Suprapubic skin (tissue), 4 donors: ENCODE results near the gene SLC26A9. TPM values are rescaled to one million over a fixed set of nuclear protein-coding genes. Genes with fewer than 3 reads are reported as not detected.
"Not testable (repeated sequence)": the region's sequence is repeated elsewhere in the genome, so short reads cannot be mapped to it uniquely, and the experiment has no call there.

Source experiments
- DNase-seq, 2 donors: peaks; one replicate each; pipeline ENCODE4 v3.0.0-alpha.2; 2019; ENCODE audit warnings: low spot score in 2 of 2
- H3K27ac ChIP-seq: fragments of 200-600 bp; sonication (generic); one replicate; pipeline ENCODE4 v1.5.1; 2019
- H3K27me3 ChIP-seq: fragments of 200-600 bp; sonication (generic); one replicate; pipeline ENCODE4 v1.5.1; 2019
- H3K36me3 ChIP-seq: fragments of 200-600 bp; sonication (generic); one replicate; pipeline ENCODE4 v1.5.1; 2019
- H3K4me1 ChIP-seq: fragments of 200-600 bp; sonication (generic); one replicate; pipeline ENCODE4 v1.5.1; 2019
- H3K4me3 ChIP-seq: fragments of 200-600 bp; sonication (generic); one replicate; pipeline ENCODE4 v1.5.1; 2019; ENCODE audit warnings: mild to moderate bottlenecking
- H3K9me3 ChIP-seq: fragments of 200-600 bp; sonication (generic); one replicate; pipeline ENCODE4 v1.5.1; 2019
- EP300 ChIP-seq: sonication (generic); formaldehyde crosslinking; IDR thresholded peaks from one replicate; pipeline ENCODE4 v1.6.1; 2017; ENCODE audit warnings: antibody characterized with exemption
- POLR2A ChIP-seq, 2 donors: fragments of 450-650 bp; IDR thresholded peaks; one replicate each; pipeline ENCODE4 v1.6.1; 2017; ENCODE audit warnings: antibody characterized with exemption in 2 of 2, mild to moderate bottlenecking in 2 of 2, moderate library complexity in 2 of 2
- POLR2AphosphoS5 ChIP-seq, 3 donors: sonication (generic); formaldehyde crosslinking; IDR thresholded peaks; one replicate each; pipeline ENCODE4 v1.6.1; 2017; ENCODE audit warnings: antibody characterized with exemption in 3 of 3
- WGBS: methylation state at CpG from one replicate; pipeline ENCODE4 v1.1.5; 2018; 5-methylcytosine and 5-hydroxymethylcytosine counted together
- total RNA-seq, 4 donors: library from RNA; depleted of rRNA; stranded (reverse); fragments of >200 nt; gene quantifications; one replicate each; pipeline ENCODE4 v1.1.0, GENCODE V29; 2016
- TF ChIP-seq, protein P1 (sequence below), 2 donors: fragments of 200-600 bp in 1 of 2; fragments of 450-650 bp in 1 of 2; sonication (generic) in 1 of 2; IDR thresholded peaks; one replicate each; pipeline ENCODE4 v1.5.1; 2016 to 2019; ENCODE audit warnings: antibody characterized with exemption in 2 of 2, mild to moderate bottlenecking in 1 of 2, moderate library complexity in 1 of 2

The SLC26A9 gene
- total RNA-seq, 4 donors from 2014 or later, result 5.7 to 7.2 (median 6.6) TPM

DNA sequence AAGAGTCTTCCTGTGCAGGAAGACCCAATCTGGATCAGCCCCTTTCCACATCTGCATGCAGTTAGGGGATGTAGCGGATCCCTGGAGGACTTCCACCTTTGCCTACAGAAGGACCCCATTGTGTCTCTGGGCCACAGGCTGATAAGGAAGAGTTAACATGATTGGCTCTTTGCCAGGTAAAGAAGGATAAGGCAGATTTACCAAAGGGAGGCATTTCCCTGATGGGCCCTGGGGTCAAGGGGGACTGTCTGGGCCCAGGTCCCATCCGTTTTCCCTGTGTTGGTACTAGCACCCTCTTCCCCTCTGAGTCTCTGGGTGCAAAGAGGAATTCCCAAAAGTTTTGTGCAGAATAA is 29.1 kb downstream of the SLC26A9 start:
- 63% methylated on average over 2 of the region's 2 CpGs for WGBS
- DNase-seq, result no peak
- H3K36me3 ChIP-seq, result no peaks in the 10 kb centered on the region
- TF ChIP-seq, protein P1, sequence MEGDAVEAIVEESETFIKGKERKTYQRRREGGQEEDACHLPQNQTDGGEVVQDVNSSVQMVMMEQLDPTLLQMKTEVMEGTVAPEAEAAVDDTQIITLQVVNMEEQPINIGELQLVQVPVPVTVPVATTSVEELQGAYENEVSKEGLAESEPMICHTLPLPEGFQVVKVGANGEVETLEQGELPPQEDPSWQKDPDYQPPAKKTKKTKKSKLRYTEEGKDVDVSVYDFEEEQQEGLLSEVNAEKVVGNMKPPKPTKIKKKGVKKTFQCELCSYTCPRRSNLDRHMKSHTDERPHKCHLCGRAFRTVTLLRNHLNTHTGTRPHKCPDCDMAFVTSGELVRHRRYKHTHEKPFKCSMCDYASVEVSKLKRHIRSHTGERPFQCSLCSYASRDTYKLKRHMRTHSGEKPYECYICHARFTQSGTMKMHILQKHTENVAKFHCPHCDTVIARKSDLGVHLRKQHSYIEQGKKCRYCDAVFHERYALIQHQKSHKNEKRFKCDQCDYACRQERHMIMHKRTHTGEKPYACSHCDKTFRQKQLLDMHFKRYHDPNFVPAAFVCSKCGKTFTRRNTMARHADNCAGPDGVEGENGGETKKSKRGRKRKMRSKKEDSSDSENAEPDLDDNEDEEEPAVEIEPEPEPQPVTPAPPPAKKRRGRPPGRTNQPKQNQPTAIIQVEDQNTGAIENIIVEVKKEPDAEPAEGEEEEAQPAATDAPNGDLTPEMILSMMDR (IDR thresholded peaks at IDR 0.05), result no peak
- TF ChIP-seq POLR2AphosphoS5 (IDR thresholded peaks at IDR 0.05), result no peak
- no peak for TF ChIP-seq EP300
- TF ChIP-seq POLR2A (IDR thresholded peaks at IDR 0.05), result no peak
- no peaks in the 10 kb centered on the region for H3K9me3 ChIP-seq
- H3K4me1 ChIP-seq, result no peaks in the 10 kb centered on the region
- no peaks in the 10 kb centered on the region for H3K27me3 ChIP-seq
- H3K27ac ChIP-seq, result no peak overlapping the region
- no peak overlapping the region for H3K4me3 ChIP-seq

DNA sequence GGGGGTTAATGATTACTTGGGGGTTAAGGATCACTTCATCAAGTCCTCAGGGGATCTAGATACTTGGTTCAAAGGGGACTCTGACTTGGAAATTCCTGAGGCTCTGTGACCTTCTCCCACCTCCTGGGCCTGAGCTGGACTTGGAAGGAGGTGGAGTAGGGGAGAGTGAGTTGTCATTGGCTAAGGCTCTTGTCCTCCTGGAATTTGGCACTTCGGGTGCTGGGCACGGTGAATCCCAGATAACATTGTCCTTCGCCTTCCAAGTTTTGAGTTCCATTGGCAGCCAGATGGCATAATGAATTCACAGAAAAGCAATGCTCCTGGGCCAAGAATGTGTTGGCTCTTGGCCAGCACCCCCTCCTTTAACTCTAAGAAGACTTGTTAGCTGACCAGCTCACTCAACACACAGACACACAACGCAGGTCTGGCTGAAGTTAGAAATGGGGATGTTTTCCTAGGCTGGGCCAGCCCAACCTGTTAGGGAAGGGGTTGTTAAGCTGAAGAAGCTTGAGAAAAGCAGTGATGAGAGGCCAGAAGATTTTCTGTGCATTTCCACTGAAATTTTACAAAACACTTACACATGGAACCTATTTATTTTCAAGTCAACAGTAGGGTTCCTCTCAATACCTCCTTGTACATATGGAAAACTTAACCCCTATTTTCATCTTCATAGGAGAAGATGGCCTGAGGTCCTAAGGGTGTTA is 29.7 kb downstream of the SLC26A9 start:
- no peak for DNase-seq
- H3K27me3 ChIP-seq, result no peaks in the 10 kb centered on the region
- H3K4me1 ChIP-seq, result no peaks in the 10 kb centered on the region
- H3K4me3 ChIP-seq, result no peak overlapping the region
- WGBS, result 46% methylated on average over 1 of the region's 4 CpGs
- H3K36me3 ChIP-seq, result no peaks in the 10 kb centered on the region
- TF ChIP-seq POLR2A (IDR thresholded peaks at IDR 0.05) (no peak), POLR2AphosphoS5 (IDR thresholded peaks at IDR 0.05) (no peak), EP300 (no peak)
- TF ChIP-seq, protein P1 (IDR thresholded peaks at IDR 0.05), result no peak
- H3K27ac ChIP-seq, result no peak overlapping the region
- no peaks in the 10 kb centered on the region for H3K9me3 ChIP-seq

DNA sequence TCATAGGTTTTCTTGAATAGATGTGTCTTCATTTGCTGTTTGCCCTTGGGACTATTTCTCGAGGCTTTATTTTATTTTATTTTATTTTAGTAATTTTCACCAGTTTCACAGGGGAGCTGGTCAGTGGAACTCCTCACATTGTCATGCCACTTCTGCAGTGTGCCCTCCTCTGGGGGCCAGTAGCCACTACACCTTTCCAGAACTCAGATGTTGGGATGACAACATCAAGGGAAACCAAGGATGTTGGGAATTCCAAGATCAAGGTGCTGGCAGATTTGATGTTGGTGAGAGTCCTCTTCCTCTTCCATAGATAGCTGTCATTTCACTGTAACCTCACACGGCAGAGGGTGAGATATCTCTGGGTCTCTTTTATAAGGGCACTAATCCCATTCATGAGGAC is 35.5 kb downstream of the SLC26A9 start:
- TF ChIP-seq, protein P1 (IDR thresholded peaks at IDR 0.05), result peak in 1 of 2 donors; percentile 24
- no peak for TF ChIP-seq EP300
- no peak overlapping the region for H3K4me3 ChIP-seq
- no peak overlapping the region for H3K27ac ChIP-seq
- H3K9me3 ChIP-seq, result no peaks in the 10 kb centered on the region
- no peak for DNase-seq
- H3K27me3 ChIP-seq, result no peaks in the 10 kb centered on the region
- WGBS, result 24% methylated on average over 2 of the region's 2 CpGs
- no peaks in the 10 kb centered on the region for H3K4me1 ChIP-seq
- H3K36me3 ChIP-seq, result no peaks in the 10 kb centered on the region

- H3K36me3 ChIP-seq, DNase-seq, H3K27ac ChIP-seq, H3K4me3 ChIP-seq, H3K4me1 ChIP-seq, H3K9me3 ChIP-seq, H3K27me3 ChIP-seq: not testable (repeated sequence)
- WGBS, result 73% methylated on average over 3 of the region's 3 CpGs
These were observed 38.2 kb downstream of the SLC26A9 start for GRCh38 chr1:205905095-205905494.

DNA sequence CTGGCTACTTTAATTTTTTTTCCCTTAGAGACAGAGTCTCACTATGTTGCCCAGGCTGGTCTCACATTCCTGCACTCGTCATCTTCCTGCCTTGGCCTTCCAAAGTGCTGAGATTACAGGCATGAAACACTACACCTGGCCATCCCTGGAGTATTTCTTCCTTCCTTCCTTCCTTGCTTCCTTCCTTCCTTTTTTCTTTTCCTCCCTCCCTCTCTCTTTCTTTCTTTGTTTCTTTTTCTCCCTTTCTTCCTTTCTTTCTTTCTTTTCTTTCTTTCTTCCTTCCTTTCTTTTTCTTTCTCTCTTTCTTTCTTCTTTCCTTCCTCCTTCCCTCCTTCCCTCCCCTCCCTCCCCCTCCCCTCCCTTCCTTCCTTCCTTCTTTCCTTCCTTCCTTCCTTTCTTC is 46.9 kb downstream of the SLC26A9 start:
- H3K27ac ChIP-seq, result no peak overlapping the region
- no peaks in the 10 kb centered on the region for H3K36me3 ChIP-seq
- no peak for DNase-seq
- H3K27me3 ChIP-seq, result peaks cover 8% of the 10 kb centered on the region
- WGBS, result 90% methylated on average over 1 of the region's 1 CpG
- TF ChIP-seq, protein P1 (IDR thresholded peaks at IDR 0.05), result no peak
- no peak for TF ChIP-seq POLR2AphosphoS5 (IDR thresholded peaks at IDR 0.05)
- no peak for TF ChIP-seq EP300
- no peak for TF ChIP-seq POLR2A (IDR thresholded peaks at IDR 0.05)
- no peaks in the 10 kb centered on the region for H3K4me1 ChIP-seq
- no peaks in the 10 kb centered on the region for H3K9me3 ChIP-seq
- H3K4me3 ChIP-seq, result no peak overlapping the region

GRCh38 chr1:205894119-205894518 is 49.1 kb downstream of the SLC26A9 start:
- not testable (repeated sequence) for H3K27ac ChIP-seq, H3K4me1 ChIP-seq, H3K4me3 ChIP-seq, DNase-seq, H3K36me3 ChIP-seq, H3K27me3 ChIP-seq, H3K9me3 ChIP-seq
- WGBS, result 45% methylated on average over 3 of the region's 3 CpGs

DNA sequence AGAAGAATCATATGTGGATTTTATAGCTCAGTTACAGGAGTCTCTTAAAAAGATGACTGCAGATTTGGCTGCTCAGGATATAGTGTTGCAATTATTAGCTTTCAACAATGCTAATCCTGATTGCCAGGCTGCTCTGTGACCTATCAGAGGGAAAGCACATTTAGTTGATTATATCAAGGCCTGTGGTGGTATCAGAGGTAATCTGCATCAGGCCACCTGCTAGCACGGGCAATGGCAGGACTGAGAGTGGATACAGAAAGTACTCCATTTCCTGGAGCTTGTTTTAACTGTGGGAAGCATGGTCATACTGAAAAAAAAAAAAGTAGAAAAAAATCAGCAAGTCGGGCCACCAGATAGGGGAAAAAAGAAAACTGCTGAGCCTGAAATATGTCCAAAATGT is 51.1 kb downstream of the SLC26A9 start:
- 55% methylated on average over 2 of the region's 2 CpGs for WGBS

DNA sequence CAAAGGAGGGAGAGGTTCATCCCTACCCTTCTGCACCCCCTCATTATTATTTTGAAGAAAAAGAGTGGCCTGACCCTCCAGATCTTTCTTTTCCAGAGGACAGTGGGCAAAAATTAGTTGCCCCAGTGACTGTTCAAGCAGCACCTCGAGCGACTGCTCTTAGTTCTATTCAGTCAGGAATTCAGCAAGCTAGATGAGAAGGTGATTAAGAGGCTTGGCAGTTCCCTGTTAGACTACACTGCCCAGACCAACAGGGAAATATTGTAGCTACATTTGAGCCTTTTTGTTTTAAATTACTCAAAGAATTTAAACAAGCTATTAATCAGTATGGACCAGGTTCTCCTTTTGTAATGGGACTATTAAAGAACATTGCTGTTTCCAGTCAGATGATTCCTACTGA is 51.8 kb downstream of the SLC26A9 start:
- WGBS, result 91% methylated on average over 2 of the region's 2 CpGs
- not testable (repeated sequence) for H3K27ac ChIP-seq, H3K9me3 ChIP-seq, DNase-seq, H3K36me3 ChIP-seq, H3K4me1 ChIP-seq, H3K4me3 ChIP-seq, H3K27me3 ChIP-seq

More for the DNA sequence above, 51.1 kb downstream of the SLC26A9 start:
- not testable (repeated sequence) for H3K36me3 ChIP-seq, H3K27me3 ChIP-seq, DNase-seq, H3K27ac ChIP-seq, H3K4me1 ChIP-seq, H3K4me3 ChIP-seq, H3K9me3 ChIP-seq

DNA sequence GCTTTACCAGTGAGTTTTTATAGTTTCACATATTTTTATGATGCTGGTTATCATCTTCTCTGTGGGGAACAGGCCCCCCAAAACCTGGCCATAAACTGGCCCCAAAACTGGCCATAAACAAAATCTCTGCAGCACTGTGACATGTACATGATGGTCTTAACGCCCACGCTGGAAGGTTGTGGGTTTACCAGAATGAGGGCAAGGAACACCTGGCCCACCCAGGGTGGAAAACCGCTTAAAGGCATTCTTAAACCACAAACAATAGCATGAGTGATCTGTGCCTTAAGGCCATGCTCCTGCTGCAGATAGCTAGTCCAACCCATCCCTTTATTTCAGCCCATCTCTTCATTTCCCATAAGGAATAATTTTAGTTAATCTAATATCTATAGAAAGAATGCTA is 52.6 kb downstream of the SLC26A9 start:
- not testable (repeated sequence) for H3K36me3 ChIP-seq, H3K9me3 ChIP-seq, H3K27ac ChIP-seq, H3K4me3 ChIP-seq, DNase-seq, H3K27me3 ChIP-seq, H3K4me1 ChIP-seq
- 79% methylated on average over 3 of the region's 3 CpGs for WGBS

- not testable (repeated sequence) for H3K9me3 ChIP-seq, H3K27ac ChIP-seq, H3K27me3 ChIP-seq, H3K4me3 ChIP-seq, H3K4me1 ChIP-seq, H3K36me3 ChIP-seq, DNase-seq
- 65% methylated on average over 3 of the region's 3 CpGs for WGBS
These were observed 53.5 kb downstream of the SLC26A9 start for GRCh38 chr1:205889706-205890105.
